Iris pigment epithelial cell (primary cell): ENCODE measurements around the gene SOCS4.
A peak's percentile ranks its signal among the peaks of the same experiment; 100 is the strongest.

ENCODE experiments used
- DNase-seq: peaks from one replicate; pipeline ENCODE4 v3.0.0-alpha.2; 2011; ENCODE audit warnings: low read depth

The SOCS4 gene

DNA sequence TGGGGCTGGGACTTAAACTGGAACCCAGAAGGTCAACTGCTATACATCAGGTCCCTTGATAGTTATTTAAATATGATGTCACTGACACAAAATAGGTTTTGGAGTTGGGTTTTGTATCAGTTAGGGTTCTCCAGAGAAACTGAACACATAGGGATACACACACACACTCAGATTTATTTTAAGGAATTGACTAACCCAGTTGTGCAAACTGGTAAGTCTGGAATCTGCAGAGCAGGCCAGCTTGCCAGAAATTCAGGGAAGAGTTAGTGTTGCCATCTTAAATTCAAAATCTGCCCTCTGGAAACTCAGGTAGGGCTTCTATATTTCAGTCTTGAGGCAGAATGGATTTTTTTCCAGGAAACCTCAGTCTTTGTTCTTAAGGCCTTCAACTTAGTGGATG lies 61.3 kb downstream of the SOCS4 start:
- no peak for DNase-seq

DNA sequence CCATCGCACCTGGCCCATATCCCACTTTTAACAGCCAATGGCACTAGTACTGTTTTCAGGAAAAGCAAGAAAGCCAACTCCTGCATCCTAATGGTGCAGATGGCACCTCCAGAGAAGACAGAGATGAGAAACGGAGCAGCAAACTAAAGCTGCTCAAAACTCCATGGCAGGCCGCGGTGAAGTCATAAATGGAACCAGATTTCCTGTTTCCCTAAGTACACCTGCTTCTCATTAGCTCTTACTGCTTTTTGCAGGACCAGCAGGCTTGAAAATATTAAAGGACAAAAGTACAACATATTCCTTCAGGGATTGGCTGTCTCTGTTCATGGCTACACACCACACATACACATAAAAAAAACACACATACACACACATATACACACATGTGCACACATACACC lies 65.3 kb downstream of the SOCS4 start:
- no peak for DNase-seq

DNA sequence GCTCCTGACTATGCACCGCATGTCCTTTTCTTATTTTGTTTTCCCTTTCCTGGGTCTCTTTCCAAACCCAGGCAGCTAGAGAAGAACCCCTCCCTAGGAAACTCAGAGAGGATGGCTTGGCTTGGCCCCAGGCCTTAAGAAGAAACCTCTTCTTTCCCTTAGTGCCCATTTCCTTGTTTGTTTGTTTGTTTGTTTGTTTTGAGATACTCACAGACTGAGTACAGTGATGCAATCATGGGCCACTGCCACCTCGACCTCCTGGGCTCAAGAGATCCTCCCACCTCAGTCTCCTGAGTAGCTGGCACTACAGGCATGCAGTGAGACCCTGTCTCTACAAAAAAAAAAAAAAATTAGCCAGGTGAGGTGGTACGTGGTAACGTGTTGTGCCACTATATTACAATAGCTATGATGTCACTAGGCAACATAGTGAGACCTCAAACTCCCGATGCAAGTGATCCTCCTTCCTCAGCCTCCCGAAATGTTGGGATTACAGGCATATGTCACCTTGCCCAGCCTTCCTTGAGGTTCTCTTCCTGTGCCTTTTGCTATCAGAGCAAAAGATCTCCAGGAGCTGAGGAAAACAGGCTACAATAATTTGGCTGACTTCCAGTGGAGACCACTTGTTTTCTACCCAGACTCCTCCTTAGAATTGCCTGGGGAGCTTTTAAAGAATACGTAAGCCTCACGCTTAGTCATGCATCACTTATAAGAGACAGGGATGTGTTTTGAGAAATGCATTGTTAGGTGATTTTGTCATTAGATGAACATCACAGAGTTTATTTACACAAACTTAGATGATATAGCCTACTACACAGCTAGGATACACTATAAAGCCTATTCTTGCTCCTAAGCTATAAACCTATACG lies 67.5 kb downstream of the SOCS4 start:
- DNase-seq, result peak; percentile 82

DNA sequence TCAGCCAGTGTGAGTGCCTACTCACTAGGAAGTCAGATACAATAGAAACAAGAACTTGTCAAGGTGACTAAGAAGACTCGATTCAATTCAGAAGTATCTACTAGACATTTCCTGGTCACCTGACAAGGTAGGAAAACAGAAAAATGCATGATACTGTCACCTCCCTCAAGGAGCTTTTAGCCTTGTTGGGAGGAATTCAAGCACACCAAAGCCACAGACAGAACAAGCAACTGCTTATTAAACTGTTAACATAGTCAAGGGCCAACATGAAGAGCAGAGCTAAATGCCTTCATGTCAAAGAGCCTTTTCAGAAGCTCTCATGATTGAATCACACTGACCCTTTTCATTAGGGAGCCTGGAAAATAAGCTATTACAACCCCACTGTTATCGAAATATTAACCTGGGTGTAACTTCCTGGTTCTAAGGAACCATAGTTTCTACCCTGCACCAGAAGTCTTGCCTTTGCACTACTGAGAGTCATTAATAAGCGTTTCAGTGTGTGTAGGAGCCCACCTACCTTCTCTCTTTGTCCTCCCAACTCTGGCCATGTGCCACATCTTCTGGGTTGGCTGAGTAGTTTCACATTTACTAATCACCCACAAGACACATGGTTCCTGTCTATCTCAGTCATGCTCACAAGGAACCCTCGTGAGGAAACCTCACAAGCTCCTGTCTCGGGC lies 71.0 kb downstream of the SOCS4 start:
- no peak for DNase-seq

DNA sequence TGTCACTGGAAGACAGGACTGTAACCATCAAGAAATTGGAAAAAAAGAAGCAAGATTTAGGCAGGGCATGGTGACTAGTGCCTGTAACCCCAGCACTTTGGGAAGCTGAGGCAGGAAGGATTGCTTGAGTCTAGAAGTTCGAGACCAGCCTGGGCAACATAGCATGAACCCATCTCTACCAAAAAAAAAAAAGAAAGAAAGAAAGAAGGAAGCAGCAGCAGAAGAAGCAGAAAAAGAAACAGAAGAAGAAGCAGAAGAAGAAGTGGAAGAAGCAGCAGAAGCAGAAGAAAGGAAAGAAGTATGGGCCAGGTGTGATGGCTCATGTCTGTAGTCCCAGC lies 71.5 kb downstream of the SOCS4 start:
- no peak for DNase-seq
